ENCODE data around the gene FOXA2. TPM values are rescaled to one million over a fixed set of nuclear protein-coding genes. Genes with fewer than 3 reads are reported as not detected.

The FOXA2 gene
- not detected for total RNA-seq
- polyA plus RNA-seq = not detected

DNA sequence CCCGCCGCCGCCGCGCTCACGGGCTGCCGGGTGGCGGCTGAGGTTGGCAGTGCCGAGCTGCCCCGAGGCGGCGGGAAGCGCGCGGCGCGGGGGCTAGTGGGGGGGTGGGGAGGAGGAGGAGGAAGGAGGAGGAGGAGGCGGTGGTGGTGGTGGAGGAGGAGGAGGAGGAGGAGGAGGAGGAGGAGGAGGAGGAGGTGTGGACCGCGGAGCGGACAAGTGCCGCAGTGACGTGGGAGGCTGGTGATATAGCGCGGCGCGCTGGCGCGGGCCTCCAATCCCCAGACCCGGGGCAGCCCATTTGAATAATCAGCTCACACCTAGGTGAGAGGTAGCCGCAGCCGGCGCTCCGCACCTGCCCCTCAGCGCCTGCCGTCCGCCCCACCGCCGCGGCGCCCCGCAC is at the start of gene FOXA2:
Gene FOXA2 (minus strand): TSS at position 51 of the 400 bp plus-strand sequence. CDS start 294 bp downstream, outside the sequence.
- Histone ChIP-seq H3K36me3 (ENCODE audit: insufficient read depth, low read length) (no peaks in the 10 kb centered on the region), H3K4me1 (ENCODE audit: insufficient read depth, low read length) (no peaks in the 10 kb centered on the region), H3K27me3 (ENCODE audit: insufficient read depth, low read length, poor library complexity, severe bottlenecking) (no peaks in the 10 kb centered on the region), H3K9me3 (ENCODE audit: low read length) (no peaks in the 10 kb centered on the region), H3K27ac (ENCODE audit: low read depth, low read length) (no peak within 1 kb of the TSS), H3K4me3 (ENCODE audit: low read length) (no peak within 1 kb of the TSS)
- Mint-ChIP-seq H3K27ac (no peak within 1 kb of the TSS), H3K4me3 (no peak within 1 kb of the TSS), H3K36me3 (no peaks in the 10 kb centered on the region), H3K4me1 (peaks cover 0 to 1% (median 0%) of the 10 kb centered on the region in 3 donors), H3K27me3 (peaks cover 41 to 56% of the 10 kb centered on the region in 2 donors), H3K9me3 (peaks cover 0 to 30% (median 12%) of the 10 kb centered on the region in 5 donors)
- CTCF ChIA-PET = no interaction called here
- DNase-seq = no peak
- POLR2A ChIA-PET = no interaction called here

GRCh38 chr20:22630701-22631100 is 46.3 kb upstream of the FOXA2 start:
- Mint-ChIP-seq H3K27me3 (peaks cover 0 to 1% of the 10 kb centered on the region in 2 donors), H3K4me1 (no peaks in the 10 kb centered on the region), H3K9me3 (peaks cover 0 to 6% (median 3%) of the 10 kb centered on the region in 5 donors), H3K4me3 (no peak overlapping the region), H3K36me3 (no peaks in the 10 kb centered on the region), H3K27ac (no peak overlapping the region)
- no peaks in the 10 kb centered on the region for H3K36me3 ChIP-seq (ENCODE audit: insufficient read depth, low read length)
- no peaks in the 10 kb centered on the region for H3K4me1 ChIP-seq (ENCODE audit: insufficient read depth, low read length)
- no peaks in the 10 kb centered on the region for H3K27me3 ChIP-seq (ENCODE audit: insufficient read depth, low read length, poor library complexity, severe bottlenecking)
- no peak for DNase-seq
- ChIA-PET CTCF (interaction anchor here (2.0 kb wide), 1 partner anchor 9 kb away, joined by 5 read pairs; no protein-coding TSS in a partner anchor), POLR2A (no interaction called here)
- no peaks in the 10 kb centered on the region for H3K9me3 ChIP-seq (ENCODE audit: low read length)
- H3K4me3 ChIP-seq (ENCODE audit: low read length) = no peak overlapping the region
- H3K27ac ChIP-seq (ENCODE audit: low read depth, low read length) = no peak overlapping the region

- Mint-ChIP-seq H3K4me1 (no peaks in the 10 kb centered on the region), H3K4me3 (no peak overlapping the region), H3K9me3 (peaks cover 0 to 6% (median 3%) of the 10 kb centered on the region in 5 donors), H3K27ac (no peak overlapping the region), H3K27me3 (peaks cover 0 to 3% of the 10 kb centered on the region in 2 donors), H3K36me3 (no peaks in the 10 kb centered on the region)
- H3K36me3 ChIP-seq (ENCODE audit: insufficient read depth, low read length) = no peaks in the 10 kb centered on the region
- DNase-seq = no peak
- ChIA-PET CTCF (interaction anchor here (1.1 to 2.0 kb wide), 2 partner anchors 8 to 12 kb away, joined by 3 to 5 read pairs; no protein-coding TSS in a partner anchor), POLR2A (no interaction called here)
- H3K4me1 ChIP-seq (ENCODE audit: insufficient read depth, low read length) = no peaks in the 10 kb centered on the region
- H3K9me3 ChIP-seq (ENCODE audit: low read length) = no peaks in the 10 kb centered on the region
- H3K4me3 ChIP-seq (ENCODE audit: low read length) = no peak overlapping the region
- H3K27me3 ChIP-seq (ENCODE audit: insufficient read depth, low read length, poor library complexity, severe bottlenecking) = no peaks in the 10 kb centered on the region
- H3K27ac ChIP-seq (ENCODE audit: low read depth, low read length) = no peak overlapping the region
Measured at GRCh38 chr20:22629927-22630326, 45.6 kb upstream of the FOXA2 start.

DNA sequence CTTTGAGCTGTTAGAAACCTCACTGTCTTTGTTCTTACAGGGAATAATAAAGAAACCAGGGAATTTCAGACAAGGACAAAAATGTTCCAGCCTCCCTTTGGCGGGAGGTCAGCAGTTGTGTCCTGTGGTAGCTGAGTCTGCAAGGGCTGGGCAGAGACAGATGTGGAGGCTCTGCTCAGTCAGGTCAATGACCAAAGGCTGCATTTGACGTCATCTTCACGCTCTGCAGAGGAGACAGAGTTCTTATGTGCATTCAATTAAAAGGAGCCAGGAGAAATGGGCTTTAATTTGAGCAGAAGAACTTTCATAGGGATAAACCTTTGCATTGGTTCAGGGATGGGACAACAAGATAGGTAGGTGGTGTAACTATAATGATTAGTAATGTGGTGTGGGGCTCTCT is 45.1 kb upstream of the FOXA2 start:
- Histone ChIP-seq H3K27ac (ENCODE audit: low read depth, low read length) (no peak overlapping the region), H3K27me3 (ENCODE audit: insufficient read depth, low read length, poor library complexity, severe bottlenecking) (no peaks in the 10 kb centered on the region), H3K4me3 (ENCODE audit: low read length) (no peak overlapping the region), H3K4me1 (ENCODE audit: insufficient read depth, low read length) (no peaks in the 10 kb centered on the region), H3K9me3 (ENCODE audit: low read length) (no peaks in the 10 kb centered on the region), H3K36me3 (ENCODE audit: insufficient read depth, low read length) (no peaks in the 10 kb centered on the region)
- Mint-ChIP-seq H3K4me3 (no peak overlapping the region), H3K4me1 (no peaks in the 10 kb centered on the region), H3K27ac (no peak overlapping the region), H3K9me3 (peaks cover 0 to 6% (median 3%) of the 10 kb centered on the region in 5 donors), H3K27me3 (peaks cover 0 to 3% of the 10 kb centered on the region in 2 donors), H3K36me3 (no peaks in the 10 kb centered on the region)
- no peak for DNase-seq
- ChIA-PET POLR2A (no interaction called here), CTCF (interaction anchor here (1.1 kb wide), 1 partner anchor 12 kb away, joined by 3 read pairs; no protein-coding TSS in a partner anchor)

- ChIA-PET POLR2A (no interaction called here), CTCF (no interaction called here)
Measured at GRCh38 chr20:22626496-22626895, 42.1 kb upstream of the FOXA2 start.

DNA sequence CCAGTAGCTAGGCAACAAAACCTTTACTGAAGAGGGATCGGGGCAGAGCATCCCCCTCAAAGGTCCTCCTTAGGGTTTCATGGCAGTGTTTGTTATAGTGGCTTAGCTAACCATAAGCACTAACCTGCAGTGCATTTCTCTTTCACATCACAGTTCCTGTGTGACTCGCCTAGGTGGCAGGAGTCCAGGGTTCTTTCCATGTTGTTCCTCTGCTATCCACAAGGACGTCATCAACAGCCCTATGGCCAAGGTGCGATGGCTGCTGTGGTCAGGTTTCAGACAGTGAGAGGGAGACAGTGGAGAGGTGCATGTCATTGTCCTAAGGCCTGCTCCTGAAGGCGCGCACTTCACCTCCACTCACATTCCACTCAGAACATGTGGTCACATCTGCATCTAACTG is 38.8 kb upstream of the FOXA2 start:
- Histone ChIP-seq H3K9me3 (ENCODE audit: low read length) (no peaks in the 10 kb centered on the region), H3K27ac (ENCODE audit: low read depth, low read length) (no peak overlapping the region), H3K4me3 (ENCODE audit: low read length) (no peak overlapping the region), H3K4me1 (ENCODE audit: insufficient read depth, low read length) (no peaks in the 10 kb centered on the region), H3K36me3 (ENCODE audit: insufficient read depth, low read length) (no peaks in the 10 kb centered on the region), H3K27me3 (ENCODE audit: insufficient read depth, low read length, poor library complexity, severe bottlenecking) (no peaks in the 10 kb centered on the region)
- Mint-ChIP-seq H3K9me3 (peaks cover 0 to 5% (median 4%) of the 10 kb centered on the region in 5 donors), H3K4me3 (no peak overlapping the region), H3K27ac (no peak overlapping the region), H3K27me3 (peaks cover 0 to 2% of the 10 kb centered on the region in 2 donors), H3K36me3 (no peaks in the 10 kb centered on the region), H3K4me1 (no peaks in the 10 kb centered on the region)
- no peak for DNase-seq
- ChIA-PET CTCF (no interaction called here), POLR2A (no interaction called here)

More at GRCh38 chr20:22626496-22626895, 42.1 kb upstream of the FOXA2 start:
- Mint-ChIP-seq H3K27me3 (peaks cover 0 to 3% of the 10 kb centered on the region in 2 donors), H3K4me1 (no peaks in the 10 kb centered on the region), H3K4me3 (no peak overlapping the region), H3K36me3 (no peaks in the 10 kb centered on the region), H3K9me3 (peaks cover 0 to 5% (median 4%) of the 10 kb centered on the region in 5 donors), H3K27ac (no peak overlapping the region)
- Histone ChIP-seq H3K27me3 (ENCODE audit: insufficient read depth, low read length, poor library complexity, severe bottlenecking) (no peaks in the 10 kb centered on the region), H3K4me1 (ENCODE audit: insufficient read depth, low read length) (no peaks in the 10 kb centered on the region), H3K4me3 (ENCODE audit: low read length) (no peak overlapping the region), H3K27ac (ENCODE audit: low read depth, low read length) (no peak overlapping the region), H3K36me3 (ENCODE audit: insufficient read depth, low read length) (no peaks in the 10 kb centered on the region), H3K9me3 (ENCODE audit: low read length) (no peaks in the 10 kb centered on the region)
- DNase-seq = no peak

DNA sequence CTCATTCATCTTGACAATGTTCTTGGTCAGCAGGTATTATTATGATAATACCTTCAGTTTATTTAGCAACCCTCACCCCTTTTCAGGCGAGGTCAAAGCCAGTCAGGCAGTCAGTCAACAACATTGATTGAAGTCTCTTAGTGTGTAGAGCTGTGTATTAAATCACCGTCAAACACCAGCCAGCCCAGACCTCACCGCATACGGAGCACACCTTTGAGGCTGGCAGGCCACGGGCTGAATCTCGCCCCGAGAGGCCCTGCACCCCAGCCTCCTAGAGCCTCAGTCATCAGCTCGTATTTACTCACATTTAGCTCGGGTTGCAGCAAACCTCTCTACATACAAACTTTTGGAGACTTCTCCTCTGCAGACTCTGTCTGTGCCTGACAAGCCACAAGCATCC is 36.0 kb upstream of the FOXA2 start:
- ChIA-PET CTCF (no interaction called here), POLR2A (no interaction called here)
- H3K9me3 Mint-ChIP-seq = peaks cover 0 to 5% (median 4%) of the 10 kb centered on the region in 5 donors
- no peaks in the 10 kb centered on the region for H3K36me3 Mint-ChIP-seq
- Histone ChIP-seq H3K4me1 (ENCODE audit: insufficient read depth, low read length) (no peaks in the 10 kb centered on the region), H3K27me3 (ENCODE audit: insufficient read depth, low read length, poor library complexity, severe bottlenecking) (no peaks in the 10 kb centered on the region), H3K27ac (ENCODE audit: low read depth, low read length) (no peak overlapping the region), H3K4me3 (ENCODE audit: low read length) (no peak overlapping the region), H3K9me3 (ENCODE audit: low read length) (no peaks in the 10 kb centered on the region), H3K36me3 (ENCODE audit: insufficient read depth, low read length) (no peaks in the 10 kb centered on the region)
- H3K4me3 Mint-ChIP-seq = no peak overlapping the region
- peaks cover 0 to 2% of the 10 kb centered on the region in 2 donors for H3K27me3 Mint-ChIP-seq
- no peak overlapping the region for H3K27ac Mint-ChIP-seq
- DNase-seq = no peak
- H3K4me1 Mint-ChIP-seq = no peaks in the 10 kb centered on the region

GRCh38 chr20:22619806-22620205 is 35.4 kb upstream of the FOXA2 start:
- Mint-ChIP-seq H3K4me3 (no peak overlapping the region), H3K27ac (no peak overlapping the region), H3K36me3 (no peaks in the 10 kb centered on the region), H3K27me3 (no peaks in the 10 kb centered on the region), H3K9me3 (peaks cover 0 to 5% (median 4%) of the 10 kb centered on the region in 5 donors), H3K4me1 (no peaks in the 10 kb centered on the region)
- no peak for DNase-seq
- POLR2A ChIA-PET = no interaction called here
- CTCF ChIA-PET = no interaction called here
- Histone ChIP-seq H3K4me1 (ENCODE audit: insufficient read depth, low read length) (no peaks in the 10 kb centered on the region), H3K36me3 (ENCODE audit: insufficient read depth, low read length) (no peaks in the 10 kb centered on the region), H3K27ac (ENCODE audit: low read depth, low read length) (no peak overlapping the region), H3K27me3 (ENCODE audit: insufficient read depth, low read length, poor library complexity, severe bottlenecking) (no peaks in the 10 kb centered on the region), H3K4me3 (ENCODE audit: low read length) (no peak overlapping the region), H3K9me3 (ENCODE audit: low read length) (no peaks in the 10 kb centered on the region)

All from CD8-positive, alpha-beta memory T cell (primary cell).